WTC11 (cell line): ENCODE measurements around the gene JAKMIP1. TPM values are rescaled to one million over a fixed set of nuclear protein-coding genes. Genes with fewer than 3 reads are reported as not detected.

Experiments used
- ATAC-seq: fragments of 200-7000 bp; cut with Tn5 transposase; 2 replicates; pipeline ENCODE4 v1.10.0; 2021; ENCODE audit warnings: mild to moderate bottlenecking, moderate library complexity
- CTCF ChIA-PET: fragments of 300-600 bp; sonication (Branson Sonifier 250); formaldehyde crosslinking; loops from one replicate; lab custom pipeline; 2021; ENCODE audit warnings: antibody characterized with exemption; lab: Charles Lee
- POLR2A ChIA-PET: fragments of 350-600 bp; sonication (Branson Sonifier 250); formaldehyde crosslinking; loops from one replicate; lab custom pipeline; 2021; ENCODE audit warnings: antibody characterized with exemption; lab: Charles Lee
- DNase-seq: peaks from one replicate; pipeline ENCODE4 v3.0.0; 2021; ENCODE audit warnings: low spot score
- H3K27ac Mint-ChIP-seq: 2 replicates; pipeline ENCODE4 v1.8.0; 2021; ENCODE audit warnings: mixed read lengths
- H3K27me3 Mint-ChIP-seq: 2 replicates; pipeline ENCODE4 v1.8.0; 2021; ENCODE audit warnings: low read depth, mild to moderate bottlenecking, moderate library complexity, mixed read lengths
- H3K36me3 Mint-ChIP-seq: 2 replicates; pipeline ENCODE4 v1.8.0; 2021; ENCODE audit warnings: mixed read lengths
- H3K4me1 Mint-ChIP-seq: 2 replicates; pipeline ENCODE4 v1.8.0; 2022; ENCODE audit warnings: mixed read lengths
- H3K4me3 Mint-ChIP-seq: 2 replicates; pipeline ENCODE4 v1.8.0; 2021; ENCODE audit warnings: mild to moderate bottlenecking, moderate library complexity, mixed read lengths
- H3K9me3 Mint-ChIP-seq: 2 replicates; pipeline ENCODE4 v1.8.0; 2021; ENCODE audit warnings: mixed read lengths
- ATF2 ChIP-seq: sonication (generic); formaldehyde crosslinking; IDR thresholded peaks from 2 replicates; pipeline ENCODE4 v1.8.1; 2022; ENCODE audit warnings: low read depth, missing genetic modification reagents, borderline replicate concordance
- ATF3 ChIP-seq: sonication (generic); formaldehyde crosslinking; conservative IDR thresholded peaks from 2 replicates; pipeline ENCODE4 v1.8.1; 2022; ENCODE audit warnings: mild to moderate bottlenecking, missing genetic modification reagents
- CREB1 ChIP-seq: sonication (generic); formaldehyde crosslinking; IDR thresholded peaks from 2 replicates; pipeline ENCODE4 v1.8.0; 2023; ENCODE audit warnings: mild to moderate bottlenecking, missing genetic modification reagents
- E2F1 ChIP-seq: sonication (generic); formaldehyde crosslinking; IDR thresholded peaks from 2 replicates; pipeline ENCODE4 v1.8.0; 2022; ENCODE audit warnings: mild to moderate bottlenecking, missing genetic modification reagents
- ETV6 ChIP-seq: sonication (generic); formaldehyde crosslinking; IDR thresholded peaks from 2 replicates; pipeline ENCODE4 v1.8.1; 2022; ENCODE audit warnings: mild to moderate bottlenecking, missing genetic modification reagents
- FOXJ3 ChIP-seq: sonication (generic); formaldehyde crosslinking; IDR thresholded peaks from 2 replicates; pipeline ENCODE4 v1.9.0; 2021; ENCODE audit warnings: missing genetic modification reagents, mild to moderate bottlenecking, borderline replicate concordance
- HMGA2 ChIP-seq: fragments of 250-450 bp; sonication (Bioruptor Pico); IDR thresholded peaks from 2 replicates; pipeline ENCODE4 v1.4.0; 2021; ENCODE audit warnings: mild to moderate bottlenecking, moderate library complexity
- IRF2 ChIP-seq: sonication (generic); formaldehyde crosslinking; IDR thresholded peaks from 2 replicates; pipeline ENCODE4 v1.8.0; 2022; ENCODE audit warnings: low read depth, missing genetic modification reagents, borderline replicate concordance
- NR3C1 ChIP-seq: sonication (generic); formaldehyde crosslinking; conservative IDR thresholded peaks from 2 replicates; pipeline ENCODE4 v1.8.1; 2023; ENCODE audit warnings: low read depth, mild to moderate bottlenecking, missing genetic modification reagents
- OVOL2 ChIP-seq: fragments of 250-450 bp; sonication (Bioruptor Pico); IDR thresholded peaks from 2 replicates; pipeline ENCODE4 v1.9.0; 2021; ENCODE audit warnings: mild to moderate bottlenecking, borderline replicate concordance
- RELA ChIP-seq: sonication (generic); formaldehyde crosslinking; IDR thresholded peaks from 2 replicates; pipeline ENCODE4 v1.8.1; 2022; ENCODE audit warnings: missing genetic modification reagents, mild to moderate bottlenecking, borderline replicate concordance
- SP1 ChIP-seq: sonication (generic); formaldehyde crosslinking; conservative IDR thresholded peaks from 2 replicates; pipeline ENCODE4 v1.8.1; 2022; ENCODE audit warnings: missing genetic modification reagents
- TEAD4 ChIP-seq: sonication (generic); formaldehyde crosslinking; IDR thresholded peaks from 2 replicates; pipeline ENCODE4 v1.8.0; 2022; ENCODE audit warnings: mild to moderate bottlenecking, missing genetic modification reagents
- ZMAT4 ChIP-seq: fragments of 250-450 bp; sonication (Bioruptor Pico); IDR thresholded peaks from 2 replicates; pipeline ENCODE4 v1.9.0; 2021; ENCODE audit warnings: mild to moderate bottlenecking
- ZNF232 ChIP-seq: sonication (generic); formaldehyde crosslinking; IDR thresholded peaks from 2 replicates; pipeline ENCODE4 v1.8.0; 2022; ENCODE audit warnings: mild to moderate bottlenecking, missing genetic modification reagents
- ZNF281 ChIP-seq: sonication (generic); formaldehyde crosslinking; IDR thresholded peaks from 2 replicates; pipeline ENCODE4 v1.8.0; 2023; ENCODE audit warnings: mild to moderate bottlenecking, missing genetic modification reagents
- ZNF317 ChIP-seq: sonication (generic); formaldehyde crosslinking; IDR thresholded peaks from 2 replicates; pipeline ENCODE4 v1.8.1; 2023; ENCODE audit warnings: low read depth, mild to moderate bottlenecking, moderate library complexity, missing genetic modification reagents, borderline replicate concordance
- ZSCAN18 ChIP-seq: fragments of 250-450 bp; sonication (Bioruptor Pico); IDR thresholded peaks from 2 replicates; pipeline ENCODE4 v2.1.2; 2022; ENCODE audit warnings: mild to moderate bottlenecking, moderate library complexity
- total RNA-seq: library from RNA; stranded (reverse); gene quantifications from 3 replicates; pipeline ENCODE4 v1.2.3, GENCODE V29; 2021
- TF ChIP-seq, protein P1 (sequence below): sonication (generic); formaldehyde crosslinking; IDR thresholded peaks from 2 replicates; pipeline ENCODE4 v1.8.0; 2022; ENCODE audit warnings: missing genetic modification reagents
- TF ChIP-seq, protein P2 (sequence below): sonication (generic); formaldehyde crosslinking; IDR thresholded peaks from 2 replicates; pipeline ENCODE4 v1.8.1; 2023; ENCODE audit warnings: mild to moderate bottlenecking, missing genetic modification reagents, moderate library complexity

The JAKMIP1 gene
- total RNA-seq, 1 experiment from 2014 or later, result 4.0 TPM

DNA sequence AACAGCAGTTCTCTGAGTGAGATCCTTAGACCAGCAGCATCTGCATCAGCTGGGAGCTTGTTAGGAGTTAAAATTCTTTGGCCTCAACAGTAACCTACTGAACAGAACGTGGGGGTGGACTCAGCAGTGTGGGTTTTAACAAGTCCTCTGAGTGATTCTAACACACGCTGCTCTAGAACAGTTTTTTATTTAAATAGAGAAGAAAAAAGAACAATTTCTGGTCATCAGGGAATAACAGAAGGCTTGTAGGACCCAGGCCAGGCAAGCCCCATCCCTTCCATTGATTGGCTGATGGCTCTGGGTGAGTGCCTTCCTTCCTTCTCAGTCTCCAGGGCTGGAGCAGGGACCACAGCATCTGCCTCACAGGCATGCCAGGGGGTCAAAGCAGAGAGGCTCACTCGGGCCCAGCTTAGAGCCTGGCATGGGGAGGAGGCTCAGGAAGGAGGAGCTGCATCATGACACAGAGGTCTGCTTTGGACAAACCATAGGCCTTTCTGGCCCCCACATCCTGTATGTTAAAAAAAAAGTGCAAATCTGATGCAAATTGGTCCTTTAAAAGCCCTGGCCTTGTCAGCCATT is 56.7 kb downstream of the JAKMIP1 start:
- H3K27ac Mint-ChIP-seq, result no peak overlapping the region
- ATAC-seq, result no peak
- H3K4me3 Mint-ChIP-seq, result no peak overlapping the region
- H3K4me1 Mint-ChIP-seq, result peaks cover 8% of the 10 kb centered on the region
- DNase-seq, result no peak
- TF ChIP-seq FOXJ3 (CRISPR knock-in tag) (no peak), OVOL2 (CRISPR knock-in tag) (no peak), E2F1 (CRISPR knock-in tag) (no peak)
- TF ChIP-seq, all 79 proteins: peak for 0
- Mint-ChIP-seq H3K36me3 (no peaks in the 10 kb centered on the region), H3K27me3 (no peaks in the 10 kb centered on the region), H3K9me3 (peaks cover 5% of the 10 kb centered on the region; the same call in 1 of the 2 replicates)
- CTCF ChIA-PET, result interaction anchor here (1.3 kb wide), 1 partner anchor 184 kb away, joined by 4 read pairs; no protein-coding TSS in a partner anchor
- POLR2A ChIA-PET, result no interaction called here

DNA sequence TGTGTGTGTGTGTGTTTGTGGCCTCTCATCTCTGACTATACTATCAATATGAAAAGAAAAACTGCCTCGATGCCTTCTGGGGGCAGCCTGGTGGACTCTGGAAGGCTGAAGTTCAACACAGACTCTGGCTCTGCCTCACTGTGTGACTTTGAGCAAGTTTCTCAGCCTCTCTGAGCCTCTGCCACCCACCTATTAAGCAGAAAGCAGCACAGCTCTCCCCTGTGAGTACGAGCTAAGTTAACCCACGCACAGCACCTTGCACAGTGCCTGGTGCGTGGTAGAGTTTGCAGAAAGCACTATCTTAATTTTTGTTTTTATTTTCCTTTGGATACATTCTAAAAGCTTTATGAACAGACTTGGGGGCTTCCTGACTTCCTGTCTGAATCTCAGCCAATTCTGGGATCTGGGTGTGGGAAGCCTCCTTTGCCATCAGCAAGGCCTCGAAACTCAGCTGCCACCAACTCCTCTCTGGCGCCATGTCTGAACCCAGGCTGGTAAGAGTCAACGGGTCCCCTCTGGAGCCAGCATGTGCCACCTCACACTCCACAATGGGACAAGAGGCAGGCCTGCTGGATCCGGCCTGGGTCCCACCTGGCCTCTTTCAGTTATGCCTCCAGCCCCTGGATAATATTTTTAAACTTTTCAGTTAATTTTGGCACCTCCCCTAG is 57.3 kb downstream of the JAKMIP1 start:
- no peaks in the 10 kb centered on the region for H3K36me3 Mint-ChIP-seq
- no peak for ATAC-seq

More for the DNA sequence above, 57.3 kb downstream of the JAKMIP1 start:
- no peak overlapping the region for H3K4me3 Mint-ChIP-seq
- peaks cover 8% of the 10 kb centered on the region for H3K4me1 Mint-ChIP-seq
- no peak overlapping the region for H3K27ac Mint-ChIP-seq
- no peak for DNase-seq
- peaks cover 5% of the 10 kb centered on the region; the same call in 1 of the 2 replicates for H3K9me3 Mint-ChIP-seq
- no peak for TF ChIP-seq ATF3 (CRISPR knock-in tag)
- no peak for TF ChIP-seq IRF2 (CRISPR knock-in tag)
- no peak for TF ChIP-seq ZNF317 (CRISPR knock-in tag)
- TF ChIP-seq ZNF281 (CRISPR knock-in tag), result no peak
- TF ChIP-seq, protein P1, sequence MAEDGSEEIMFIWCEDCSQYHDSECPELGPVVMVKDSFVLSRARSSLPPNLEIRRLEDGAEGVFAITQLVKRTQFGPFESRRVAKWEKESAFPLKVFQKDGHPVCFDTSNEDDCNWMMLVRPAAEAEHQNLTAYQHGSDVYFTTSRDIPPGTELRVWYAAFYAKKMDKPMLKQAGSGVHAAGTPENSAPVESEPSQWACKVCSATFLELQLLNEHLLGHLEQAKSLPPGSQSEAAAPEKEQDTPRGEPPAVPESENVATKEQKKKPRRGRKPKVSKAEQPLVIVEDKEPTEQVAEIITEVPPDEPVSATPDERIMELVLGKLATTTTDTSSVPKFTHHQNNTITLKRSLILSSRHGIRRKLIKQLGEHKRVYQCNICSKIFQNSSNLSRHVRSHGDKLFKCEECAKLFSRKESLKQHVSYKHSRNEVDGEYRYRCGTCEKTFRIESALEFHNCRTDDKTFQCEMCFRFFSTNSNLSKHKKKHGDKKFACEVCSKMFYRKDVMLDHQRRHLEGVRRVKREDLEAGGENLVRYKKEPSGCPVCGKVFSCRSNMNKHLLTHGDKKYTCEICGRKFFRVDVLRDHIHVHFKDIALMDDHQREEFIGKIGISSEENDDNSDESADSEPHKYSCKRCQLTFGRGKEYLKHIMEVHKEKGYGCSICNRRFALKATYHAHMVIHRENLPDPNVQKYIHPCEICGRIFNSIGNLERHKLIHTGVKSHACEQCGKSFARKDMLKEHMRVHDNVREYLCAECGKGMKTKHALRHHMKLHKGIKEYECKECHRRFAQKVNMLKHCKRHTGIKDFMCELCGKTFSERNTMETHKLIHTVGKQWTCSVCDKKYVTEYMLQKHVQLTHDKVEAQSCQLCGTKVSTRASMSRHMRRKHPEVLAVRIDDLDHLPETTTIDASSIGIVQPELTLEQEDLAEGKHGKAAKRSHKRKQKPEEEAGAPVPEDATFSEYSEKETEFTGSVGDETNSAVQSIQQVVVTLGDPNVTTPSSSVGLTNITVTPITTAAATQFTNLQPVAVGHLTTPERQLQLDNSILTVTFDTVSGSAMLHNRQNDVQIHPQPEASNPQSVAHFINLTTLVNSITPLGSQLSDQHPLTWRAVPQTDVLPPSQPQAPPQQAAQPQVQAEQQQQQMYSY (CRISPR knock-in tag), result no peak
- no peak for TF ChIP-seq TEAD4 (CRISPR knock-in tag)
- no peak for TF ChIP-seq ATF2 (CRISPR knock-in tag)
- no peak for TF ChIP-seq FOXJ3 (CRISPR knock-in tag)
- no peak for TF ChIP-seq CREB1 (CRISPR knock-in tag)
- TF ChIP-seq ZSCAN18, result no peak
- no peak for TF ChIP-seq NR3C1
- TF ChIP-seq OVOL2 (CRISPR knock-in tag), result no peak
- no peak for TF ChIP-seq RELA (CRISPR knock-in tag)
- TF ChIP-seq HMGA2 (CRISPR knock-in tag), result no peak
- TF ChIP-seq SP1, result no peak
- TF ChIP-seq ETV6 (CRISPR knock-in tag), result no peak
- TF ChIP-seq ZNF232, result no peak
- no peak for TF ChIP-seq ZMAT4 (CRISPR knock-in tag)
- TF ChIP-seq, protein P2, sequence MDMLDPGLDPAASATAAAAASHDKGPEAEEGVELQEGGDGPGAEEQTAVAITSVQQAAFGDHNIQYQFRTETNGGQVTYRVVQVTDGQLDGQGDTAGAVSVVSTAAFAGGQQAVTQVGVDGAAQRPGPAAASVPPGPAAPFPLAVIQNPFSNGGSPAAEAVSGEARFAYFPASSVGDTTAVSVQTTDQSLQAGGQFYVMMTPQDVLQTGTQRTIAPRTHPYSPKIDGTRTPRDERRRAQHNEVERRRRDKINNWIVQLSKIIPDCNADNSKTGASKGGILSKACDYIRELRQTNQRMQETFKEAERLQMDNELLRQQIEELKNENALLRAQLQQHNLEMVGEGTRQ, result no peak
- POLR2A ChIA-PET, result no interaction called here
- no peaks in the 10 kb centered on the region for H3K27me3 Mint-ChIP-seq
- CTCF ChIA-PET, result interaction anchor here (1.0 to 2.4 kb wide), 4 partner anchors 11 to 185 kb away, joined by 3 to 10 read pairs (median 4); no protein-coding TSS in a partner anchor
